DMS153 treated with DMSO at 0.1 percent for 48 hours (cell line): ENCODE results near the gene CCDC178.
"Not testable (repeated sequence)": the region's sequence is repeated elsewhere in the genome, so short reads cannot be mapped to it uniquely, and the experiment has no call there.

Experiments used
- DNase-seq: peaks from one replicate; lab custom pipeline; 2025; ENCODE audit not compliant: unreplicated experiment; lab: John Stamatoyannopoulos, UW

The CCDC178 gene

DNA sequence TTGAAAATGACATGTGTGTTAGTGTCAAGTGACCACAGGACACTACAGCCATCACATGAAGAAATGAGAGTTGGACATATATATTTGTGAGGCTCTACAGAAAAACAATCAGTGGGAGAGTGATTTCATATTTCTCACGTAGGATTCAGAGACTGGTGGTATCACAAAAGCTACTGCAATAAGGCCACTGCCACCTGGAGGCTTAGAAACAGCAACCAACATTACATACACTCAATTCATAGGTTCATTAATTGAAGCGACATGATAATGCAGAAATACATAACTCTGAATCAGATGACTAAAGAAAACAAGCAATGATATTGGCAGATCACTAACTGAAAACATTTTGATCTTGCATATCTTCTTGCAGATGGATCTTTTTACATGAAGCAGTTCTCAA is 419.6 kb downstream of the CCDC178 start:
- DNase-seq: no peak

DNA sequence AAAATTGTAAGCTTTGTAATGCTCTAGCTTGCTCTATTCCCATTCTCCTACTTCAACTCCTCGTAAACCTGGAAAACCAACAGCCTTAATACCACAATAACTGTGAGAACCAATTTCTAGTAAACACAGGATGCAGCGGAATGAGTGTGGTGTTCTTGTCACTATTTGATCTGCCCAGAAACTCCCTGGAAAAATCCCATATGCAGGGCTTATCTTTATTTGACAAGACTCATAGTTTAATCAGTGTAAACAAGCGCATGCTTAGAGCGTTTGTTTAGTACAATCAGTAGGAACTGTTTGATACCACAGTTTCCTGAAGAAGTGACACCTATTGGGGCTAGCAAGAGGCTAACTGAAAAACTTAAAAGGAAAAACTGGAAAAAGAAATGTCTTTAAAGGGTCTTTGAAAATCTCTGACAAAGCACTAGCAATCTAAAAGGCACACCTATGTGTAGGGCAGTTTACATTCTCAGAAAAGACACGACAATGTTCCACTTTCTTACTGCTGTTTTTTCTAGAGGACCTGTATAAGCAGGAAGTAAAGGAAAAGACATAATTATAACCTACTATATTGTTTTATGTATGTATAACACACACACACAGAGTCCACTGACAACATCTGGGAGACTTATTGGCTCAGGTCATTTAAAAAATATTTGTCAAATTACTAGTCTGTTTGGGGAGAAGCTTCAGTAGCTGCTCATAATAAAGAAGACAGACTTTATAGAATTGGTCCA is 426.3 kb downstream of the CCDC178 start:
- DNase-seq: no peak

DNA sequence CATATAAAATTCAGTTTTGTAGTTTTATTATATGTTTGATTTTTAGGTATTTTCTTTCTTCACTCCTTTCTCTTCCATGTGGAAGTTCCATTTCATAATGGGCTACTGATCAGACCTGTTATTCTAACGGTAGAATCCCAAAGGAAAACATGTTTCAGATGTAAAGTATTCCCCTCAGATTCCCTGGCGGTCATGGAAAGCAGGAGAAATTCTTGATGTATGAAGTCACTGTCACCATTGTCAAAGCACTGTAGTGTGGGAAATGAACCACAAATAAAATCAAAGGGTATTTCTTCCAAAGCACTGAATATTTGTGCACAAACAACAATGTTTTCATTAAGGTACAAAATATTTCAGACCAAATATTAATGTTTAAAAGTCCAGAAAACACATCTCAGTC is 430.4 kb downstream of the CCDC178 start:
- DNase-seq: no peak

DNA sequence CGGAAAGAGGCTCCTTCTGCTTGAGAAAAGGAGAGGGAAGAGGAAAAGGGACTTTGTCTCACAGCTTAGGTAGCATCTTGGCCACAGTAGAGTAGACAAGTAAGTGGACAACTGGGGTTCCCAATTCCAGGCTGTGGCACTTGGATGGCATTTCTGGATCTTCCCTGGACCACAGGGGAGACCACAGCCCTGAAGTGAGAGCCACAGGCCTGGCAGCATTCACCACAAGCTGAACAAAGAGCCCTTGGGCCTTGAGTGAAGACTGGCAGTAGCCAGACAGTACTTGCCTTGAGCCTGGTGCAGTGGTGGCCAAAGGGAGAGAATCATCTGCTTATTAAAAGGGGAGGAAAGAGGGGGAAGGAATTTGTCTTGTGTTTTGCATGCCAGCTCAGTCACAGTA is 441.6 kb downstream of the CCDC178 start:
- no peak for DNase-seq

DNA sequence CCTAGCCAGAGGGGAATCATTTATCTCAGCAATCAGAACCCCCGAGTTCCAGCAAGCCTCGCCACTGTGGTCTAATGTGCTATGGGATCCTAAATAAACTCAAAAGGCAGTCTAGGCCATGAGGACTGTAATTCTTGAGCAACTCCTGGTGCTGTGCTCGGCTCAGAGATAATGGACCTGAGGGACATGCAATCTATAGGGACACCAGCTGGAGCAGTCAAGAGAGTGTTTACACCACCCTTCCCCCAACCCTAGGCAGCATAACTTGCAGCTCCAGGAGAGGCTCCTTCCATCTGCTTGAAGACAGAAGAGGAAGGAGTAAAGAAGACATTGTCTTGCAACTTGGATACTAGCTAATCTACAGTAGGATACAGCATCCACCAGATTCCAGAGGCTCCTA is 442.2 kb downstream of the CCDC178 start:
- no peak for DNase-seq

DNA sequence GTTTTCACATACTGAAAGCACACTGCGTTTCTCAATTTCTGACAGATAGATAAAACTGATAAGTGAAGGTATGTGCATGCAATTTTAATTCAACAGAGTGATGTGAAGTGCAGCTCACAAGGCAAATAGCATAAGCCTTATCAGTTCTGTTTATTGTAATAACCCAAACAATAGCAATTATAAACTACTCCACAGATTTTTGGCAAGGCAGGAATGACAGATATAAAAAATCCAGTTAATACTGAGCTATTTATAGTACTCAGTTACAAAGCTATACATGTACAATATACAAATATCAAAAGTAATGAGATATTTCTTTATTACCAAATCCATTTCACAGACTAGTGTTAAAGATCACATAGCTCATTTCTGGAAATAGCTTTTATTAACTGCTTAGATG is 456.8 kb downstream of the CCDC178 start:
- DNase-seq: no peak

DNA sequence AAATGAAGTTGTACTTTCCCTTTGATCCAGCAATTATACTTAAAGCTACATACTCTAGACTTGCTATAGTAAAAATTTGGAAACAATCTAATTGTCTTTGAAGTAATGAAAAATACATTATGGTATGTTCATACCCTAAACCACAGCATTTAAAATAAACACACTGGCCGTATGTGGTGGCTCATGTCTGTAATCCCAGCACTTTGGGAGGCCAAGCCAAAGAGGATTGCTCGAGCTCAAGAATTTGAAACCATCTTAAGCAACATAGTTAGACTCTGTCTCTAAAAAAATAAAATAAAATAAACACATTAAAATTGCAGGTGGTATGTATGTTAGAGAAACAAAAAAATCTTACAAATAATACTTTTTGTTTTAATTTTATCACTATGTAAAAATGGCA is 459.6 kb downstream of the CCDC178 start:
- no peak for DNase-seq

DNA sequence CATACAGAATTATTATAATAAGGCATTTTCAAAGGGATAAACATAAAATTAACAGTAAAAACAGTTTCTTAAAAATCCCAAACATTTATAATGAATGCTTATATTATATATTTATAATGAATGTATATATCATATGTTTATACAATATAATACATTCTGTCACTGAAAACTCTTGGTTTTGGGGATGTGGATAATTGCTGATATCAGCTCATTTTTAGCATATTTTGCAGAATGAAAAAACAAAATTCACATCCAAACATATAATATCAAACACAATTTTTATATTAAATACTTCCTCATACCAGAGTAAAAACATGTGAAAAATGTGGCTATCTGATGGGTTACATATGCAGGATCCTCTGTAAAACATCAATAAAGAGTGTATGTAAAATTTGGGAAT is 465.0 kb downstream of the CCDC178 start:
- no peak for DNase-seq

DNA sequence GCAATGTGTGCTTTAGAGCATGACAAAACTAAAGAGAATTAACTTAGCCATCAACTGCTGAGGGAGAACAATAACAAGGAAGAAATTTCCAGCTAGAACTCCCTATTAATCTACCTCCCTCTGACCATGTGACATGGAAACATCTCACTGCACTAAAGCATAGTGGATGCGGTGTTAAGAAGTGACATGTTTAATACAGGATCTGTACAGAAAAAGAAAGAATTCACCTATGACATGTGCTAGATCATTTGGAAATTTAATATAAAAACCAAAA is 465.4 kb downstream of the CCDC178 start:
- DNase-seq: no peak

DNA sequence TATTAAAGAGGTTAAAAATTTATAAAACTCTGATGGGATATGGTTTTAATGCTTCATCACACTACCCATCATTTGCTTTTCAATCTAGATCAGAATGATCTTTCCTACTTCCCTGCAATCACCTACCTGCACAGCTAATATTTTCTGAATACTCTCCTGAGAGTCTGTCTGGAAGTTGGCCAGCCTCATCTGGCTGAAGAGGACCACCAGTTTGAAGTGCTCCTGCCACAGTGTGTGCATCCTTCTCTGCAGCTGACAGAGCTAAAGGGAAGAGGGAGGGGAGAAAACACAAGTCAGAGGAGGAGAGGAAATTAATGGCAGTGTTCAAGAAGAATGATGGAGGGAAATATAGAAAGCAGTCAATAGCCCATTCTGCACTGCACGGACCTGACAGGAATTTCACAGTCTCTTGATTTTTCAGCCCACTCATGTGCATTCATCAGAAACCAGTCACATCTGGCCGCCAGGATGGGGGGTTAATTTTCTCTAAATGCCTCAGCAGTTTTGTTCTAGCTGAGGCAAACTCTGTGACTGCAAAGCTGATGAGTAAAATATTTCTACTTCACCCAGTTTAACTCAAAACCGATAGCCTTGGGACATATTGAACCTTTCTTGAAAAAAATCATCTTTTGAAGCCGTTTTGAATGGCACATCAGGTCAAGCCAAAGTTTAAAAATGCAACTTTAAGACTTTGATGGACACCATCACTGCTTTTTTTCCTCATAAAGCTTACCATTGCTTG is 465.9 kb downstream of the CCDC178 start:
- peak; percentile 20 for DNase-seq

DNA sequence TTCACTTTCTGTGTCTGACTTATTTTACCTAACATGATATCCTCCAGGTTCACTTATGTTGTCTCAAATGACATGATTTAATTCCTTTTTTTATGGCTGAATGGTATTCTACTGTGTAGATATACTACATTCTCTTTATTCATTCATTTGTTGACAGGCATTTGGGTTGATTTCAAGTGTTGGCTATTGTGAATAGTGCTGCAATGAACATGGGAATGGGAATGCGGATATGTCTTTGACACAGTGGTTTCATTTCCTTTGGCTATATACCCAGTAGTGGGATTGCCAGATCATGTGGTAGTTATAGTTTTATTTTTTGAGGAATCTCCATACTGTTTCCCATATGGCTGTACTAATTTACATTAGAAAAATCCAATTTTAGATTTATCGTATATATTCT is 472.3 kb downstream of the CCDC178 start:
- no peak for DNase-seq

DNA sequence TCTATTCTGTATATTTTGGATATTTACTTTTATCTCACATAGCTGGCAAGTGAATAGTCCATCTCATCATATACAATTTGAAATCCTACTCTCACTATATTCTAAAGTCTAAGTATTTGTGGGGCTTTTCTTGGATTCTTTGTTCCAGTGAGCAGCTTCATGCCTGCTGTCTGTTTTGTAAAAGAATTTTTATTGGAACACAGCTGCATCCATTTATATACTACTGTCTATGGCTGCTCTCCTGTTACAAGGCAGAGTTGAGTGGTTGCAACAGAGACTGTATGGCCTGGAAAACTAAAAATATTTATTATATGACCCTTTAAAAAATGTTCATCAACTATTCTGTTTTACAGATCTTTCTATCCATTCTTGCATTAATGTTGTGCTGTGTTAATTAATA is 474.4 kb downstream of the CCDC178 start:
- DNase-seq: no peak

DNA sequence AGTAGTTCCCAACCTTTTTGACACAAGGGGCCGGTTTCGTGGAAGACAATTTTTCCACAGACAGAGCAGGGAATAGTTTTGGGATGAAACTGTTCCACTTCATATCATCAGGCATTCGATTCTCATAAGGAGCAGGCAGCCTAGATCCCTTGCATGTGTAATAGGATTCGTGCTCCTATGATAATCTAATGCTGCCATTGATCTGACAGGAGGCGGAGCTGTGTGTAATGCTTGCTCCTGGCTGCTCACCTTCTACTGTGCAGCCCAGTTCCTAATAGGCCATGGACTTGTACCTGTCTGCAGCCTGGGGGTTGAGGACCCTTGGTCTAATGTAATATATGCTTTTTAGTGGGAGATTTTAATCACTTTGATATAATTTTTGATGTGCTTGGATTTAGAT is 479.0 kb downstream of the CCDC178 start:
- DNase-seq: no peak

DNA sequence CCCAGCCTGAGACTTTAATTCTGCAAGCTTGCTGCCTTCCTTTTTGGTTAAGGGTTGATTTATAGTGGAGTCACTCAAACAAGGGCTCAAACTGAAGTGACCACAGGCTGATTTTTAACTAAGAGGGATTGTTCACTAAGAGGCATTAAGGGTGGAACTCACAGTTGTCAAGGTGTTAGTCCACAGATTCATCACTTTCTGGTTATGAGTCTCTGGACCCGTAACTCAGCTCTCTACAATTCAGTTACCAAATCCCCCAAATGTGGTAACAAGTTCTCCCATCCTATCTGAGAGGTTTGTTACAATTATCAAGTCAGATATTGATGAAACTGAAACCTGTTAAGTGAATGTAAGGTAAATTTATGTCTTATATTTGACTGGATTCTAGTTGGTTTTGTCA is 481.8 kb downstream of the CCDC178 start:
- no peak for DNase-seq

DNA sequence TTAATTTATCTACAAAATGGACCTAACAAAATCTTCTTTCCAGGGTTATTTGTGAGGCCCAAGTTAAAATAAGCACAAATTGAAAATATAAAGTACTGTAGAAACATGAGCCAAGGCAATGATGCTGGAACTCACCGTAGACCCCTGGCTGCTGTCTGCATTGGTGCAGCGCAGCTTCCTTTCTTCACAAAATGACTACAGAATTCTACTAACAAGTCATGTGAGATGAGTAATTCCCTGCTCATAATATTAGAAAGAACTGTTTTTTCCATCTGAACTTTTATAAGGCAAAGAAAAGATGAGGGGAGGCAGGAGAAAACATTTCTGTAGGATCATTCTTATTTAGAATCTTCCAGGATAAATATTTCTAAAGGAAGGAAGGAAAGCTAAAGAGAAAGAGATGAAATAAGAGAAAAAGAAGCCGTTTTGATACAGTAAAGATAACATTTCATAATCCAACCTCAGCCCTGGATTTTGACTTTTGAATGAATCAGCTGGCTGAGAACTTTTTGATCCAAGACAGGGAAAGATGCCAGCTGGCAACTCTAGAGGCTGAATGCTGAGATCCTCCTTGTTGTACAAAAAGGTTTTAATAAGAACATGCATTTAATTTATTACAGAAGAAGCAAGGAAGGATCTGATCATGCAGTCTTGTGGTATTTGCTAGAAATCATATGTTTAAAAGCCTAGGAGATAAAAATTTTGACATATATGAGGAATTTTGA is 483.8 kb downstream of the CCDC178 start:
- no peak for DNase-seq

DNA sequence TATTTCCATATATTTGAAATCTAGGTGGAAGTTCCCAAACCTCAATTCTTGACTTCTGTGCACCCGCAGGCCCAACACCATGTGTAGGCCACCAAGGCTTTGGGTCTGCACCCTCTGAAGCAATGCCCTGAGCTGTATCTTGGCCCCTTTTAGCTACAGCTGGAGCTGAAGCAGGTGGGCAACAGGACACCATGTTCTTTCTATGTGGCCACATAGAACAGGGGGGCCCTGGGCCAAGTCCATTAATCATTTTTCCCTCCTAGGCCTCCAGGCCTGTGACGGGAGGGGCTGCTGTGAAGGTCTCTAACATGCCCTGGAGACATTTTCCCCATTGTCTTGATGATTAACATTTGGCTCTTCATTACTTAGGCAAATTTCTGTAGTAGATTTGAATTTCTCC is 488.2 kb downstream of the CCDC178 start:
- DNase-seq: not testable (repeated sequence)

DNA sequence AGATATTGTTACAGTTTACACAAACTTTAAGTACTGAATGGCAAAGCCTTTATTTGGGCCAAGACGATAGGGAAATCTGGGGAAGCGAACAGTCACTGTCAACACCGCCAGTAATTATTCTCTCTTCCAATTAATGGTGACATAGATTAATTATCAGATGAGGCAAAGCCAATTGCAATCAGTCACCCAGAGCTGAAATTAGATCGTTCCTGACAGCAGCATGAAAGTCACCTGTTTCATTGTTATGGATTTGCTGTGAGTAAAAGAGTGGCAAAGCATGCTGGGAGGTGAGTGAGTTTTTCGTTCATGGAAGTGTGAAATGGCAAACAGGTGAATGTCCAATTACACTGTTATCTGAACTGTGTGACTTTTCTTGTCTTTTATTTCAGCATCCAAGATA is 502.9 kb downstream of the CCDC178 start:
- DNase-seq: no peak

DNA sequence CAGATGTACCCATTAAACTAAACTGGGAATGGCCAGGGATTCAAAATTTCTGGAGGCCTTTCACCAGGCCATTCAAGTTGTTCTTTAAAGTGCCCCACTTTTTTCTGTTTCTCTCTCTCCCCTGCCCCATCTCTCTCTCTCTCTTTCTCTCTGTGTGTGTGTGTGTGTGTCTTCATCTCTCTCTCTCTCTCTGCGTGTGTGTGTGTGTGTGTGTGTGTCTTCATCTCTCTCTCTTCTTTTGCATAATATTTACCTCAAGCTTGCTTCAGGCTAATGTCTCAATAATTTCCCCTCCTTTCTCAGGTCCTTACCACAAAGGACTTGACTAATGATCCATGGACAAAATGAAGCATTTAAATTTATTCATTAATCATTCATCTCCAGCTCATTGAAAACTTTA is 503.5 kb downstream of the CCDC178 start:
- DNase-seq: no peak

DNA sequence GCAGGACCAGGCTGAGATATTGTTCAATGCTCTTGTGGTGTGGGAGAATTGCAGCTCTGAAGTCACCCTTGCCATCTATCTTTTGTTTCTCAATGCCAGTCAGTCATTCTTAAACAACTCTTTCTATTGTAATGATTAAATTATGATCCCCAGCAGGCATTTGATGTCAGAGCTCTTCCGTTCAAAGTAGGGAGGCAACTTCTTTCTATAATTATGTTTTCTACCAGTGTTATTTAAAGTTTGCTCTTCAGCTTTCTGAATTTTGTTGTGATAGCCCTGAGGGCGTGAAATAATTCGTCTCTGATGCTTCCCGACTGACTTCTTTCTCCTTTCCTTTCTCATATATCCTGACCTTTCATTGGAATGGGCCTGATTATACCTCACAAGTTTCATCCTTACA is 506.3 kb downstream of the CCDC178 start:
- DNase-seq: no peak

DNA sequence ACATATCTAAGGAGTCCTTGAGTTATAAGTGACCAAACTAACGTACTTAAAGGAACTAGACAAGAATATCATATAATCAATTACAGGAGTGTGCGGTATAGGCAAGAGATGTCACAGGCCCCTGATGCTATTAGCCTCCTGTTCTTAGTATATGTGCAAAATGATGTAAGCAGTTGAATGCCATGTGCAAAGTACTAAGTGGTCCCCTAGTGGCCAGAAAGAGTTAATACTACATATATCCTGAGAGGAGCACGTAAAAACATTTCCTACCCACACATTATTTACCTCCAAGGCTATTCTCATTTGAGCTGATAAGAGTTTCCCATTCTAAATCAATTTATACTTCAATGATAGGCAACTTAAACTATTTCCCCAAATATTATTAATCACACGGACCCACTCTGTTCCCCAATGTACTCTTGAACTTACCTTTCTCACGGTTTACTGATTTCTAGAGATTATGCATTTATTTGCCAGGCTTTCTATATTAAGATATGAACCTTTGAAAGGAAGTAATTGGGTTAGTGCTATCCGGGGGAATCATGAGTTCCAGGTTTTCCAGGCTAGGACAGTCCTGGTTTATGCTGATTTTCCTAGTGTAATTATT is 509.7 kb downstream of the CCDC178 start:
- peak; percentile 20 for DNase-seq

DNA sequence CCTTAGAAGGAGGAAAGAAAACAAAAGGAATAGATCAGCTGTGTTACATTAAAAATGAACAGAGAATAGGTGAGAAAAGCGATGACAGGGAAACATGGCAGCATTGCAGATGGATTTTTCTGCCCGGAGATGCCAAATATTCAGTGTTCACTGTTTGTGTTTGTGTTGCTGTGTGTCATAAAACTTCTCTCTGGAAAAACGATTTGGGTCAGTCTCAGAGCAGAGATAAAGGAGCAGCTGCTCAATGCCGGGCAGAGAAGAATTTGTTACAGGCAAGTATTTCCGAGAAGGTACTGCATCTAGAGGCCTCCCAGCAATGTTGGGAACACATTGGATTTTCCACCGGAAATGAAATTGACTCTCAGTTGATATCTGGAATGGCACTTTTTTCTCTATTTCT is 511.3 kb downstream of the CCDC178 start:
- DNase-seq: no peak

DNA sequence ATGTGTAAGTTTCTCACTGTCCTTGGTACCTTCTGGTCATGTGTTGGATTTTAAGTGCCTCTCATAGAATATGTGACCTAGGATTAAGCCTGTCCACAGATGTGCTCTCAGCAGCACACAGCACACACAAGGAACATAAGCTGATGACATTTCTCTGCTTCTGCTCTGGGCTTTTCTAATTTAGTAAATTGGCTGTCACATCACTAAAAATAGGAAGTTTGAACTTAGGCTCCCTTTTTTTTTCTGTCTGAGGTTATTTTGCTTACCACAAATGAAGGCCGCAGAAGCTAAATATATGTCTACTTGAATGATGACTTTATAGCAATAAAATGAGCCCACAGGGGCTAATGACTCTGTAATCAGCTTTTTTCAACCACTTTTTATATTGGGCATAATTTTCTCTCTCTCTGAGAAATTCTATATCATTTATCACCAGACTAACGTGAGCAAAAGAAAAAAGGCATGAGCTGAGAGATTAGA is 517.5 kb downstream of the CCDC178 start:
- DNase-seq: no peak
